Brain pericyte (primary cell): ENCODE measurements around the gene ALPG.
"Not testable (repeated sequence)": the region's sequence is repeated elsewhere in the genome, so short reads cannot be mapped to it uniquely, and the experiment has no call there.

Experiments used
- DNase-seq: peaks from one replicate; pipeline ENCODE4 v3.0.0-alpha.2; 2012; ENCODE audit warnings: low read depth, low spot score

The ALPG gene

DNA sequence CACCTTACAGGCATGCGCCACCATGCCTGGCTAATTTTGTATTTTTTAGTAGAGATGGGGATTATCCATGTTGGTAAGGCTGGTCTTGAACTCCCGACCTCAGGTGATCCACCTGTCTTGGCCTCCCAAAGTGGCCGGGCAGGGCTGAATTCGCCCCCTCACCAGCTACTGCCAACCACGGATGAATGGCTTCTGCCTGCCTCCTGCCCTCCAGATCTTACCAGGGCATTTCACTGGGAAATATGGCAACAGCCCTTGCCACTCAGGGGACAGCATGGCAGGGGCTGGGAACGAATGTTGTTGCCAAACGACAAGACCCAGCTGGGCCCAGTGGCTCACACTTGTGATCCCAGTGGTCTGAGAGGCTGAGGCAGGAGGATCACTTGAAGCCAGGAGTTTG is 29.9 kb upstream of the ALPG start:
- DNase-seq: no peak

DNA sequence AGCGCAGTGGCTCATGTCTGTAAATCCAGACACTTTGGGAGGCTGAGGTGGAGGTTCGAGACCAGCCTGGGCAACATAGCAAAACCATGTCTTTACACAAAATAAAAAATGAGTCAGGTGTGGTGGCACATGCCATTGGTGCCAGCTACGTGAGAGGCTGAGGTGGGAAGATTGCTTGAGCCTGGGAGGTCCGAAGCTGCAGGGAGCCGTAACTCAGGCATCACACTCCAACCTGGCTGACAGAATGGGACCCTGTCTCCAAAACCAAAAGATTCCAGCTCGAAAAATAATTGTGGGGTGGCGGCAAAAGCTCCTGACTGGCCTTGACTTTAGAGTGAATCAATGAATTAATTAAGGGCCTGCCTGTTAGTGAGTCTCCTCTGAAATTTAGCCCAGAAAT is 29.3 kb upstream of the ALPG start:
- no peak for DNase-seq

DNA sequence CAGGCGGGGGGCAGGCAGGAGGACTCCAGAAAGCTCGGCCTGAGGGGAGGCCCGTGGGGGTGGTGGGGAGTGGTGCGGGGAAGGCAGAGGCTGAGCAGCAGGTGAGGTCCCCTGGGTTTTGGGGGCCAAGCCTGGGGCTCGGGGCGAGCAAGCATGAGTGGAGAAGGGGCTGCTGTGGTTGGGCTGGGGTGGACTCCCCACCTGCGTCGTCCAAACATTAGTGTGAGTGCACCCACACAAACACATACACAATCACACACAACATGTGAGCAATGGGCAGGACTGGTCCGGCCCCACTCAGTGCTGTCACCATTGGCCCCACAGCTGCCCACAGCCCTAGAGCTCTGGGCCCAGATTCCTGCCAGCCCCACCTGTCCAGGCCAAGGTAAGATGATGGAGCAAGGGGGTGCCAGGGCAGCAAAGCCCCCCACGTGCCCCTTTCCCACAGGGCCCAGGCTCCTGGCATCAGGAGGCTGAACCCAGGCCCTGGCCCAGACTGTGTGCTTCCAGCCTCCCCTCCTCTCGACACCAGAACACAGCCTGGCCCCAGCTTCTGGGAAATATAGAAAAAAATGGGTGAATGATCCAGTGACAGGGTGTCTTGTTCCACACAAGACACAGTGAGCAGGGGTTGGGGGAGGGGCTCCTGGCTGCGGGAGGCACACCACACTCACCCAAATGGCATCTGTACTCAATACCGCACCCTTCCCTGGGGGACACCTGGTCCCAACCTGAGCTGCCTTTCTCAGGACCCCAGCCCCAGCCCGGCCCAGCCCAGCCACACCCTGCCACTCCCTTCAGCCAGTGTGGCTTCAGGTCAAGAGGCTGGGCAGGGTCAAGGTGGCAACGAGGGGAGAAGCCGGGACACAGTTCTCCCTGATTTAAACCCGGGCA is 28.6 kb upstream of the ALPG start:
- DNase-seq: no peak

DNA sequence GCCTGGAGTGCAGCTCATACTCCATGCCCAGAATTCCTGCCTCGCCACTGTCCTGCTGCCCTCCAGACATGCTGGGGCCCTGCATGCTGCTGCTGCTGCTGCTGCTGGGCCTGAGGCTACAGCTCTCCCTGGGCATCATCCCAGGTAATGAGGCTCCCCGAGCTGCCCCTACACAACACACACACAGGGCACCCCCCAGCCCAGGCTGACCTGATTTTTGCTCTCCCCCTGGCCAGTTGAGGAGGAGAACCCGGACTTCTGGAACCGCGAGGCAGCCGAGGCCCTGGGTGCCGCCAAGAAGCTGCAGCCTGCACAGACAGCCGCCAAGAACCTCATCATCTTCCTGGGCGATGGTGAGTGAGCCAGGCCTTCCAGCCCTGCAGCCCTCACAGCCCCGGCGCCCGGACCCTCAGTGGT is 27.9 kb upstream of the ALPG start, which contains the start of gene ALPP:
ALPP (plus strand) TSS at position 17 of the 417 bp plus-strand sequence; CDS start at position 69, 52 bp downstream.
- DNase-seq: not testable (repeated sequence)

DNA sequence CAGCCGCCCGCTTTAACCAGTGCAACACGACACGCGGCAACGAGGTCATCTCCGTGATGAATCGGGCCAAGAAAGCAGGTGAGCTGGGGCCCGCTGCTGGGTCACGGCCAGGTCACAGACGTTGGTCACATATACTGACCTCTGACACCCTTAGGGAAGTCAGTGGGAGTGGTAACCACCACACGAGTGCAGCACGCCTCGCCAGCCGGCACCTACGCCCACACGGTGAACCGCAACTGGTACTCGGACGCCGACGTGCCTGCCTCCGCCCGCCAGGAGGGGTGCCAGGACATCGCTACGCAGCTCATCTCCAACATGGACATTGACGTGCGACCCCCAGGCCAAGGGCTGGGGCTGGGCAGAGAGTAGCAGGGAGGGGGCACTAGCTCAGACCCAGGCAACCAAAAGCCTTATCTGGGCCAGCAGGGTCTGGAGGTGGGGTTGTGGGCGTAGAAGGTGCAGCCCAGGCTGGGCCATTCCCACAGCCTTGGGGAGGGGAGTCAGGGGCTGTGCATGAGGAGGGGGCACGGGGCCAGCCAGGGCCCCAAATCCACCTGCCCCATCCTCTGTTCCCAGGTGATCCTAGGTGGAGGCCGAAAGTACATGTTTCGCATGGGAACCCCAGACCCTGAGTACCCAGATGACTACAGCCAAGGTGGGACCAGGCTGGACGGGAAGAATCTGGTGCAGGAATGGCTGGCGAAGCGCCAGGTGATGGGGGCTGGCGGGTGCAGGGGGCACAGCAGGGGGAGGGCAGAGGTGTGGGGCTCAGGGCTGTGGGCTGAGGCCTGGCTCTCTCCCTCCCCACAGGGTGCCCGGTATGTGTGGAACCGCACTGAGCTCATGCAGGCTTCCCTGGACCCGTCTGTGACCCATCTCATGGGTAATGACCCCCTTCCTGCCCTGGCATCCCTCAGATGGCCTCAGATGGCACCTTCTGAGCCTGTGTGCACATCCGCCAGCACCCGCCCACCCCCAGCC is 26.7 kb upstream of the ALPG start:
- DNase-seq: not testable (repeated sequence)

DNA sequence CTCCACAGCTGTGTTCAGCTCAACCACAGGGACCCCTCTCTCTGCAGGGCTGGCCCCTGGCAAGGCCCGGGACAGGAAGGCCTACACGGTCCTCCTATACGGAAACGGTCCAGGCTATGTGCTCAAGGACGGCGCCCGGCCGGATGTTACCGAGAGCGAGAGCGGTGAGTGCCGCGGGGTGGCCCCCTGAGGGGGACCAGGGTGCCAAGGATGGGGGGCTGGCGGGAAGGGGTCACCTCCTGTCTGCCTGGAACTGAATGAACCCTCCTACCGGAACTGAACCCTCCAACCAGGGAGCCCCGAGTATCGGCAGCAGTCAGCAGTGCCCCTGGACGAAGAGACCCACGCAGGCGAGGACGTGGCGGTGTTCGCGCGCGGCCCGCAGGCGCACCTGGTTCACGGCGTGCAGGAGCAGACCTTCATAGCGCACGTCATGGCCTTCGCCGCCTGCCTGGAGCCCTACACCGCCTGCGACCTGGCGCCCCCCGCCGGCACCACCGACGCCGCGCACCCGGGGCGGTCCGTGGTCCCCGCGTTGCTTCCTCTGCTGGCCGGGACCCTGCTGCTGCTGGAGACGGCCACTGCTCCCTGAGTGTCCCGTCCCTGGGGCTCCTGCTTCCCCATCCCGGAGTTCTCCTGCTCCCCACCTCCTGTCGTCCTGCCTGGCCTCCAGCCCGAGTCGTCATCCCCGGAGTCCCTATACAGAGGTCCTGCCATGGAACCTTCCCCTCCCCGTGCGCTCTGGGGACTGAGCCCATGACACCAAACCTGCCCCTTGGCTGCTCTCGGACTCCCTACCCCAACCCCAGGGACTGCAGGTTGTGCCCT is 25.2 kb upstream of the ALPG start:
- DNase-seq: not testable (repeated sequence)

DNA sequence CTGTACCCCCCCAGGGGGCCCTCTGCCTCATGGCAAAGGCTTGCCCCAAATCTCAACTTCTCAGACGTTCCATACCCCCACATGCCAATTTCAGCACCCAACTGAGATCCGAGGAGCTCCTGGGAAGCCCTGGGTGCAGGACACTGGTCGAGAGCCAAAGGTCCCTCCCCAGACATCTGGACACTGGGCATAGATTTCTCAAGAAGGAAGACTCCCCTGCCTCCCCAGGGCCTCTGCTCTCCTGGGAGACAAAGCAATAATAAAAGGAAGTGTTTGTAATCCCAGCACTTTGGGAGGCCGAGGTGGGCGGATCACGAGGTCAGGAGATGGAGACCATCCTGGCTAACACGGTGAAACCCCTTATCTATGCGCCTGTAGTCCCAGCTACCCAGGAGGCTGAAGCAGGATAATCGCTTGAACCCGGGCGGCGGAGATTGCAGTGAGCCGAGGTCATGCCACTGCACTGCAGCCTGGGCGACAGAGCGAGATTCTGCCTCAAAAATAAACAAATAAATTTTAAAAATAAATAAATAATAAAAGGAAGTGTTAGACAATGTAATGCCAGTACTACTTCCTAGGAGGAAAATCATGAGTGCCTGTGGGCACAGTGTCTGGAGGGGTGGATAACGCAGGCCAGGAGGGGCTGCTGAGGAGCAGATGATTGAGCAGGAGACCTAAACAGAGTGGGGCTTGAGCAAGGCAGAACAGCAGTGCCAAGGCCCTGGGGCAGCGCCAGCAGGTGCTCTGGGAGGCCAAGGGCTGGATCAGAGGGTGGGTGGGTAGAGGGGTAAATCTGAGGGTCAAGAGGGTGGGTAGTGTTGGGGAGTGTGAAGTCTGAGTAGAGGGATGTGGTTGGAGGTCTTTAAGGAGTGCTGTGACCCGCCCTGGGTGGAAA is 24.1 kb upstream of the ALPG start:
- DNase-seq: no peak

DNA sequence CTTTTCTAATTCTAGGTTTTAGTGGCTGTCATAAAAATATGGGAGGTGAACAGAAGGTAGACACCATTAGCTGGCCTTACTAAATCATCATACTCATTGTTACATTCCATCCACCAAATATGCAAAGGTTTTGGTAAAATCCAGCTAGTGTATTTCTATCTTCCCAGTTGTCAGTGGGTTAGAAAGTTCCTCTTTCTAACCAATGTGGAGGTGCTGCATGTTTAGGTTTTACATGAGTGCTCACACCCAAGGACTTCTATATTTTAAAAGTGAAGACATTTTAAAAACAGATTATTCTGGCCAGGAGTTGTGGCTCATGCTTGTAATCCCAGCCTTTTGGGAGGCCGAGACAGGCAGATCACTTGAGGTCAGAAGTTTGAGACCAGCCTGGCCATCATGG is 22.2 kb upstream of the ALPG start:
- no peak for DNase-seq

DNA sequence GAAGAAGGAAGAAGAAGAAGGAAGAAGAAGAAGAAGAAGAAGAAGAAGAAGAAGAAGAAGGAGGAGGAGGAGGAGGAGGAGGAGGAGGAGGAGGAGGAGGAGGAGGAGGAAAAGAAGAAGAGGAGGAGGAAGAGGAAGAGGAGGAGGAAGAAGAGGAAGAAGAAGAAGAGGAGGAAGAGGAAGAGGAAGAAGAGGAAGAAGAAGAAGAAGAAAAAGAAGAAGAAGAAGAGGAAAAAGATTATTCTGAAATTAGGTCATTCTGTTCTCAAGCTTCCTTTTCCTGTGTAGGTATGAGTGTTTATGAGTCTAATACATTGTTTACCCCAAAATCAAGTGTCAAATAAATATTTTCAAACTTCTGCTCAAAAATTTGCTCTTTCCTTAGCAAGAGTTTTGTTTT is 21.6 kb upstream of the ALPG start:
- DNase-seq: not testable (repeated sequence)

DNA sequence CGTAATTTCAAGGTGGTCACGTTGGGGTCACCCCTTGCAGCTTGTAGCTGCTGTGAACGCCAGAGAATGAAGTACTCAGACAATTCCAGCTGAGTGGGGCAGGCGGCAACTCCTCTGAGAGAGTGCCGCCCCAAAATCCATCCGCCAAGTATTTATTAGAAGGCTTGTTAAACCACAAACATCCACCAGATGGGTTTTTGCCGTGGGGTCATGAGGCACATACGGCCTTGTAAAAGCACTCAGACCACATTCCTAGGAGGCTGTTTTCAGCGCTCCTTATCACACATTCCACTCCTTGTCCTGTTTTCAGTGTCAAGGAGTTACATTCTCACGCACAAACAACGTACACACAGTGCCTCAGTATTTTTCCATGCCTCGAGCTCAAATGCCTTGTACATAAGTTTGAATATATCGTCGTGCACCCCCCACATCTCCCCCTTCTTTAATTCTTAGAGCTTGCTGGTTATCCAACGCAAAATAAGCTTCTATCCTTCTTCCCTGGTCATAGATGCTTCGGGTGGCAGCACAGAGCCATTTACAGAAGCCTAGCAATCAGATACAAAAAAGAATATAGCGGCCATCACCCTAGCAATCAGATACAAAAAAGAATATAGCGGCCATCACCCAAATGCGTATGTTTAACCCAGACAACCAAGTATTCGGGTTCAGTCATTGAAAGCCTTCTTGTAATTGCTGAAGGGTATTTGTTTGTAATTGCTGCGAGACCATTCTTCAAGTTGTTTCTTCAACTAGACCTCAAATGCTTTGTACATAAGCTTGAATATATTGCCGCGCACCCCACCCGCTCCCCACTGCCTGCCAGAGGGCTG is 20.8 kb upstream of the ALPG start:
- DNase-seq: no peak

DNA sequence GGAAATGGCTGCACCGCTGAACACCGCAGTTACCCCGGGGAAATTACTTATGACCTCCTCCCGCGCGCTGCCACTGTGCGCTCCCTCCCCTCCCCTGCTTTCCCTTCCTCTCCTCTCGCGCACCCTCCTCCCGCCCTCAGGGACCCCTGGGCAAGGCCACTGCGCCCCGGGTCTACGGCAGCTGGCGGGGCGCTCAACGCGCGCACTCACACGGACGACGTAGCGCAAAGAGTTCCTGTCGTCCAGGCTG is 20.2 kb upstream of the ALPG start:
- no peak for DNase-seq

DNA sequence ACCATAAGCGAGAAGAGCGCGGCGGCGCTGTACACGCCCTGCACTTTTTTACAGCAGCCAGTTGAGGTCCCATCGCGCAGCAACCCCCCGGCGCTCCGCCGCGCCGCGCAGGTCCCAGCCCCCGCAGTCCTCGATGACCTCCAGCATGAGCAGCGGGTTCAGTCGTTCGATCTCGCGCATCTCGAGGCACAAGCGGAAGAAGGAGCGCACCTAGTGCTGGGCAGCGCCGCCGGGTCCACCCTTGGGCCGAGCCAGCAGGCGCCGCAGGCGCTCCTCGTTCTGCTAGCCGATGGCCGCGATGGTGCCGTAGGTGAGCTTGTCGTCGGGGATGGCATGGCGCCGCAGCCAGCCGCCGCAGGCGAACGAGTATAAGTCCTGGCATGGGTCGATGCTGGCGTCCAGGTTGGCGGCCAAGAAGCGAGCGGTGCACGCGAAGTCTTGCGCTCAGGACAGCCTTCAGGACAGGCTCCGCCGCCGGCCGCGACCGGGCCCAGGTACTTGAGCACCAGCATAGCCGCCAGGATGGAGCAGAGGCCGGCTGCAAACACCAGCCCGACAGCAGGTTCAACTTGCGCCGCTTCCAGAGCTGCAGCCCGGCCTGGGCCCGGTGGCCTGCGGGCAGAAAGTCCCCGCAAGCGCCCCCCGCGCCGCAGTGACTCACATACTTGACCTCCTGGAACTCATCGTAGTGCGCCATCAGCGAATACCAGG is 19.7 kb upstream of the ALPG start:
- no peak for DNase-seq

DNA sequence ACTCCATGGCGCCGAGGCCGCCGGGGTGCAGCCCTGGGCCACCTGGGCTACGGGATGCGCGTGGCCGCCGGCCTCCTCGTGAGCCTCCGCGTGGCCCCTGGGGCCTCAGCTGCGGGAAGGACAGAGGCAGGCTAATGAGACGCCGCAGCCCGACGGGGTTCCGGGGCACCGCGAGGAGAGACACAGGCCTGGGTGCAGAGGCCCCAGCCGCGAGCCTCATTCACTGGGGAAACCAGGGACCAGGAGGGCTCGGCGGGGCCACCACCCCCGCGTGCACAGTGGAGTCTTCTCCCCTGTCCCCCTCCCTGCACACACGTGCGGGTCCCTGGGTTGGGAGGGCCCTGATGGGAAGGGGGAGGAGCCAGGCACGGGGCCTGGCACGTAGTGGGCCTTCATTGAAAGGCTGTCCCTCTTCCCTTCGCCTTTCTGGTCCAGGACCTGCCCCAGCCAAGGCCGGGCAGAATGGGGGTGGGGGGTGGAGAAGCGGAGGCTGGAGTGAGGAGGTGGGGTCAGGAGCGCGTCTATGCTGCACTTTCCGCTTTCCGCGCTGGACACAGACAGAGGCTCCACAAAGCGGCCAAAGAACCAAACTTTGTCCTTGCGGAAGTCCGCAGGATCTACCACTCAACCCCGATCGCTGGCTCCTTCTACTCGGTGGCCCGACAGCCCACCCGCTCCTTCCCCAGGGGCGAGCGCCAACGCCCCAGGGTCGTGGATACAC is 19.0 kb upstream of the ALPG start:
- no peak for DNase-seq

DNA sequence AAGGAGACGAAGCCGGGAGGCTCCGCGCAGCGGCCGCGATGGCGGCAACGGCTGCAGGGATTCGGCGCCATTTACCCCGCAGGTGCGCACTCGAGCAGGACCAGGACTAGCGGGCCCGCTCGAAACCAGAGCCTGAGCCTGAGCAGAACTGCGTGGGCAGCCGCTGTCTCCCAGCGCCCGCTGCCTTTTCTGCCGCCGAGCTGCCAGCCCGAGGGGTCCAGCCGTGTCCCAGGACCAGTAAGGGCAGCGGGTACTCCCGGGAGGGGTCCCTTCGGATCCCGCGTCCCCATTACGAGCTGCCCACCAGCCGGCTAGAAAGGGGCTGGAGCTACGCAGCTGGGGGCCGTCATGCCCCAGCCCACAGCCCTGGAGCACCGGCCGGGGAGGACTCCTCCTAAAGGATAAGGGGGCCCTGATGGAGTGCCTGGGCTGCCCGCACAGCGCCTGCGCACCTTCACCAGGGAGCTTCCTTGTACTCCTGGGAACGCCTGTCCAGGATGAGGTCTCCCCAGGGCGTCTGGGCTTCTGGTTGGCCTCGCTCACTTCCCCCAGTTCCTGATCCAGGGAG is 18.2 kb upstream of the ALPG start:
- DNase-seq: no peak

DNA sequence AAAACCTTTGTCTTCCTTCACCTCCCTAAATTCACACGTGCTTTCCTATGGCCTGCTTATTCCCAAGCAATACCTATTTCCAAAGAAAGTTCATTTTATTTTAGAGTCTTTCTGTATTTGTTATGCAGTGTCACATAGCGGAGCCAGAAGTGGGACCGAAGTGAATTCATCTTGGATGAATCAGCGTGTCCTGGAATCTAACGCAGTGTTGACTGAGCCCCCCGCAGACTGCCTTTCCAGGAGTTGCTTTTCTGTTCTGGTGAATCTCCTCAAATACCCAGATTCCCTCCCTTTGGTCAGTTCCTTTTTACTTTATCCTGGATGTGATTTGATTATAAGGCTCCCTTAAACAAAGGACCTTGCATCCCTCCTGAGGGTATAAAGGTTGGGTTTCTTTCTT is 17.3 kb upstream of the ALPG start:
- DNase-seq: no peak

DNA sequence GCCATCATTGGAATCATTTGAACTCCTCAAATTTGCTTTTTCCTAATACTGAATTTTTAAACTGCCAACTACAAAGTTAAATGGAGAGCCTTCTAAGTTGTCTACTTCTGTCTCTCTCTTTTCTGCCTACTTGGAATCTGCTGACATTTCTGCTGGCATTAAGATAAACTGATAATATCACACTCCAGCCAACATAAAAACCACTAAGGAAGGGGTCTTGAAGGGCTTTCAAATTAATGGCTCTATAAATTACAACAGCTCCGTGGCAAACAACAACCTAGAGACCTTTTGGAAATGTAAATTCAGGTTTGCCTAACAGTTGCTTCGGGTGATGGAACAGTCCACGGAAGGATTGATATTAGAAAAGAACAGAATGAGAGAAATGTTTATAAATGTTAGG is 16.0 kb upstream of the ALPG start:
- no peak for DNase-seq

DNA sequence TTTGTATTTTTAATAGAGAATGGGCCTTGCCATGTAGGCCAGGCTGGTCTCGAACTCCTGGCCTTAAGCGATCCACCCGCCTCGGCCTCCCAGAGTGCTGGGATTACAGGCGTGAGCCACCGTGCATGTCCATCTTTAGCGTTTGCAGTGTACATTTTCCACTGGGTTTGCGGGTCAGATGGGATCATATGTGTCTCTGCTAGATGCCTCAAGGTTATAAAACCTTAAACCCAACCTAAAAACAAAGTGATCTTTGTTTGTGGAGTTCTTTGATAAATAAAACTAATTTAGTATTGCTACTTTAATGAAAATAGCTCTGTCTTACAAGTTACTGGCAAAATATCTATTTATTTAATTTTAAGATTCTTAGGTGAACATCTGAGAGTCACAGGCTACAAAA is 13.1 kb upstream of the ALPG start:
- no peak for DNase-seq

DNA sequence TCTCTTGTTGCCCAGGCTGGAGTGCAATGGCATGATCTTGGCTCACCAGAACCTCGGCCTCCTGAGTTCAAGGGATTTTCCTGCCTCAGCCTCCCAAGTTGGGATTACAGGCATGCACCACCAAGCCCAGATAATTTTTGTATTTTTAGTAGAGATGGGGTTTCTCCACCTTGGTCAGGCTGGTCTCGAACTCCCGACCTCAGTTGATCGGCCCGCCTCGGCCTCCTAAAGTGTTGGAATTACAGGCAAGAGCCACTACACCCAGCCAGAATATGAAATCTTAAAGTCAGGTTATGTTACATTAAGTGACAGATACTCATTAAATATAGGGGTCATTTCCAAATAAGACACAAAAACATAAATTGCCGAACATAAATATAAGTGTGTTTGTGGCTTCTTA is 12.2 kb upstream of the ALPG start:
- not testable (repeated sequence) for DNase-seq
